ENCODE data around the gene UGGT2.
"Not testable (repeated sequence)": the region's sequence is repeated elsewhere in the genome, so short reads cannot be mapped to it uniquely, and the experiment has no call there.

Gene UGGT2

GRCh38 chr13:96003304-96003703 lies 49.9 kb downstream of the UGGT2 start:
- Histone ChIP-seq H3K36me3 (ENCODE audit: control insufficient read depth, insufficient read depth, low read length) (no peaks in the 10 kb centered on the region), H3K27me3 (ENCODE audit: control insufficient read depth, insufficient read depth, low read length) (no peaks in the 10 kb centered on the region), H3K9ac (ENCODE audit: low read length) (no peak overlapping the region), H3K4me3 (ENCODE audit: low read length) (no peak overlapping the region), H3K9me3 (ENCODE audit: control insufficient read depth, low read length) (no peaks in the 10 kb centered on the region), H3K4me1 (ENCODE audit: control insufficient read depth, insufficient read depth, low read length) (no peaks in the 10 kb centered on the region)

DNA sequence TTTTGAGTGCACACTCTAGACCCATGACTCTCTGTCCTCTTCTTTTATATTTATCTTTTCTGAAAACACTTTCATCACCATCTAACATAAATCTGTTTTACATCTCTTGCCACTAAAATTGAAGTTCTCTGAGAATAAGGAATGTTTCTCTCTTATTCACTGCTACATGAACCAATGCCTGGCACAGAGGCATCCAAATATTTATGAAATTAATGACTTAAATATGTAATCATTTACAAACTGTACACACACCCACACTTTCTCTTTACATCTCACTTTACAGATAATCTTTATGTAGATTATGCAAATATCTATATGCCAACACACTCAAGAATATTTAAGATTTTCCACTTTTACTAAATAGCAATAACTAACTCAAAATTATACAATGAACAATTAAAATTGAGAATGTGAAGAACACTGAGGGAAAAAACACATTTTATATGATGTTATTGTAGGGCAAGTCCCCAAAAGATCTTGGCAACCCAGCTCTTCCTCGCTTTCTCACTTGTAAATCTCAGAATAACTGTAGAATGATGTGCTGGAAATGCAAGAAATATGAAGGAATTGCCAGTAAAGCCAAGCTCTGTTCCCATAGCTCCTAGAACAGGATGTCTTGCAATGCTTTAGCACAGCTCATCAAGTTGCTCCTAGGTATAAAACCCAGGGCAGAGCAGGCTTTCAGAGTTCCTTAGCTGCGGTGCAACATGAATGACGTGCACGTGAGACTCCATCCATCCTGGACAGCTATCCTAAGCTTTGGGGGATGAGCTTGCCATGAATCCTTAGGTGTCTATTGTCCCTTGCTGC lies 50.7 kb downstream of the UGGT2 start:
- Histone ChIP-seq H3K9me3 (ENCODE audit: control insufficient read depth, low read length) (no peaks in the 10 kb centered on the region), H3K36me3 (ENCODE audit: control insufficient read depth, insufficient read depth, low read length) (no peaks in the 10 kb centered on the region), H3K27me3 (ENCODE audit: control insufficient read depth, insufficient read depth, low read length) (no peaks in the 10 kb centered on the region), H3K4me3 (ENCODE audit: low read length) (no peak overlapping the region), H3K4me1 (ENCODE audit: control insufficient read depth, insufficient read depth, low read length) (no peaks in the 10 kb centered on the region), H3K9ac (ENCODE audit: low read length) (no peak overlapping the region)

- H3K4me3 ChIP-seq (ENCODE audit: low read length), result no peak overlapping the region
- no peaks in the 10 kb centered on the region for H3K27me3 ChIP-seq (ENCODE audit: control insufficient read depth, insufficient read depth, low read length)
- no peaks in the 10 kb centered on the region for H3K4me1 ChIP-seq (ENCODE audit: control insufficient read depth, insufficient read depth, low read length)
- no peak overlapping the region for H3K9ac ChIP-seq (ENCODE audit: low read length)
- no peaks in the 10 kb centered on the region for H3K36me3 ChIP-seq (ENCODE audit: control insufficient read depth, insufficient read depth, low read length)
- no peaks in the 10 kb centered on the region for H3K9me3 ChIP-seq (ENCODE audit: control insufficient read depth, low read length)
Measured at GRCh38 chr13:96000069-96000468, 53.1 kb downstream of the UGGT2 start.

DNA sequence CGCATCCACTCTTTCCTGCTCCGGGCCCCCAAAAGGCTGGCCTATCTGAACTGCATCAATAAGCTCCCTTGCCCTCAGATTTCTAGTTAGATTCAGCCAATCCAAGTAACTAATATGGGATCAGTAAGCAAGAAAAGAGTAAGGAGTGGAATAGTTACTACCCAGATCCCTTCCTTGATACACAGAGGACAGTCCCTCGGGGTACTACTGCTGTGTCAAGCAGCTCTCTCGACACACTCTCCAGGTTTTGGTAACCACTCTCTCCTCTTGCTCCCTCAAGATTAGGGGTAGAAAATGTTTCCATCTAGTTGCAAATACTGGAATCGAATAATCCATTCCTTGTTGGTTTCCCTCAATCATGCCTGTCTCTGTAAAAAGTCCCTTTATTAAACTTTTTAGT lies 65.4 kb downstream of the UGGT2 start:
- no peaks in the 10 kb centered on the region for H3K36me3 ChIP-seq (ENCODE audit: control insufficient read depth, insufficient read depth, low read length)
- no peaks in the 10 kb centered on the region for H3K9me3 ChIP-seq (ENCODE audit: control insufficient read depth, low read length)
- no peak overlapping the region for H3K4me3 ChIP-seq (ENCODE audit: low read length)
- H3K9ac ChIP-seq (ENCODE audit: low read length), result no peak overlapping the region
- no peaks in the 10 kb centered on the region for H3K4me1 ChIP-seq (ENCODE audit: control insufficient read depth, insufficient read depth, low read length)
- no peaks in the 10 kb centered on the region for H3K27me3 ChIP-seq (ENCODE audit: control insufficient read depth, insufficient read depth, low read length)

- no peaks in the 10 kb centered on the region for H3K9me3 ChIP-seq (ENCODE audit: control insufficient read depth, low read length)
- H3K9ac ChIP-seq (ENCODE audit: low read length), result no peak overlapping the region
- H3K4me1 ChIP-seq (ENCODE audit: control insufficient read depth, insufficient read depth, low read length), result no peaks in the 10 kb centered on the region
- H3K36me3 ChIP-seq (ENCODE audit: control insufficient read depth, insufficient read depth, low read length), result no peaks in the 10 kb centered on the region
- H3K27me3 ChIP-seq (ENCODE audit: control insufficient read depth, insufficient read depth, low read length), result no peaks in the 10 kb centered on the region
- H3K4me3 ChIP-seq (ENCODE audit: low read length), result no peak overlapping the region
Measured at GRCh38 chr13:95982144-95982543, 71.1 kb downstream of the UGGT2 start.

DNA sequence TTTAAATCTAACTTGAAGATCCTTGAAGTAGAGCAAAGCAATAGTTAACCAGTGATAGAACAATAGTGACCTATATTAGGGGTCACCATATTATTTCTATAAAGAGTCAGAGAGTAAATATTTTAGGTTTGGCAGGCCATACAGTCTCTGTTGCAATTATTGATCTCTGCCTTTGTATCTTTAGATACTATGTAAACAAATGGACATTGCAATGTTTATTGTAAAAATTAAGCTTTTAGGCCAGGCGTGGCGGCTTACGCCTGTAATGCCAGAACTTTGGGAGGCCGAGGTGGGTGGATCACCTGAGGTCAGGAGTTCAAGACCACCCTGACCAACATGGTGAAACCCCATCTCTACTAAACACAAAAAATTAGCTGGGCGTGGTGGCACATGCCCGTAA lies 80.5 kb downstream of the UGGT2 start:
- H3K27me3 ChIP-seq (ENCODE audit: control insufficient read depth, insufficient read depth, low read length); H3K4me1 ChIP-seq (ENCODE audit: control insufficient read depth, insufficient read depth, low read length); H3K9me3 ChIP-seq (ENCODE audit: control insufficient read depth, low read length); H3K9ac ChIP-seq (ENCODE audit: low read length); H3K4me3 ChIP-seq (ENCODE audit: low read length); H3K36me3 ChIP-seq (ENCODE audit: control insufficient read depth, insufficient read depth, low read length): not testable (repeated sequence)

GRCh38 chr13:95970878-95971277 lies 82.3 kb downstream of the UGGT2 start:
- H3K27me3 ChIP-seq (ENCODE audit: control insufficient read depth, insufficient read depth, low read length), result no peaks in the 10 kb centered on the region
- H3K4me1 ChIP-seq (ENCODE audit: control insufficient read depth, insufficient read depth, low read length), result peaks cover 3% of the 10 kb centered on the region
- no peaks in the 10 kb centered on the region for H3K9me3 ChIP-seq (ENCODE audit: control insufficient read depth, low read length)
- H3K36me3 ChIP-seq (ENCODE audit: control insufficient read depth, insufficient read depth, low read length), result no peaks in the 10 kb centered on the region
- H3K9ac ChIP-seq (ENCODE audit: low read length), result no peak overlapping the region
- H3K4me3 ChIP-seq (ENCODE audit: low read length), result no peak overlapping the region

DNA sequence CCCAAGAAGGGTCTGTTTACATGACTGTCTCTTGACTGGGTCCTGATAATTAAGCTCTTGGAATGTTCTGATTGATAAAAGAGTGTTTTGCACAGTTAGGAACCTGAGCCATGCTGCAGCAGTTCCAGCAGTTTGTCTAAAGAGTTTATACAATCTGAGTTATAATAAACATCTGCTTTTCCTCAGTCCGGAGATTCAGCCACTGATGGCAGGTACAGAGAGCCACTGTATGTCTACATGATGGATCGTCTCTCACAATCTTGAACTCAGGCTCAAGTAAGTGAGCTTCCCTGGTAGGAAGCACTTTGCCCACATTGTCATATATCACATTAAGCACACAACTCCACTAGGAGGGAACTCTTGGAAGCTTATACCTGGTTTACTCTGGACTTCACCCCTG lies 84.3 kb downstream of the UGGT2 start:
- Histone ChIP-seq H3K36me3 (ENCODE audit: control insufficient read depth, insufficient read depth, low read length) (no peaks in the 10 kb centered on the region), H3K27me3 (ENCODE audit: control insufficient read depth, insufficient read depth, low read length) (no peaks in the 10 kb centered on the region), H3K9ac (ENCODE audit: low read length) (no peak overlapping the region), H3K4me3 (ENCODE audit: low read length) (no peak overlapping the region), H3K4me1 (ENCODE audit: control insufficient read depth, insufficient read depth, low read length) (peaks cover 2% of the 10 kb centered on the region), H3K9me3 (ENCODE audit: control insufficient read depth, low read length) (no peaks in the 10 kb centered on the region)

DNA sequence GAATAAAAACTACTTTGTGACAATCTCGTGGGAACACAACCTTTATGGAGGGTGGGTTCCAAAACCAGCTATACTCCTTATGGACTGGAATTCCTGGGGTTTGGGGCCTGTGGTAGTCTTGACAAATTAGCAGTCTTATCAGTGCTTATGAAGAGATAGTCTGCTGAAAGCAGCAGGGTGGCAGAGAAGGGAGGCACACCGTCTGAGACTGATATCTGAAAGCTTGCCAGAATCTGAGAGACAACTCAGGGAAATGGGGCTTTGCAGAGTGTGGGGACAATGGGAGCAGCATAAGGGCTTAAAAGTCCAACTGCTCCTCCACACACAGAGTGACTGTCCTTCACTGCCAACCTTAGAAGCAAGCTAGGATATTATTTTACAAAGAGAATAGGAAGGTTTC lies 95.9 kb downstream of the UGGT2 start:
- Histone ChIP-seq H3K27me3 (ENCODE audit: control insufficient read depth, insufficient read depth, low read length) (no peaks in the 10 kb centered on the region), H3K9me3 (ENCODE audit: control insufficient read depth, low read length) (no peaks in the 10 kb centered on the region), H3K36me3 (ENCODE audit: control insufficient read depth, insufficient read depth, low read length) (no peaks in the 10 kb centered on the region), H3K4me3 (ENCODE audit: low read length) (no peak overlapping the region), H3K9ac (ENCODE audit: low read length) (no peak overlapping the region), H3K4me1 (ENCODE audit: control insufficient read depth, insufficient read depth, low read length) (no peaks in the 10 kb centered on the region)

GRCh38 chr13:95956589-95957148 lies 96.5 kb downstream of the UGGT2 start:
- no peaks in the 10 kb centered on the region for H3K9me3 ChIP-seq (ENCODE audit: control insufficient read depth, low read length)
- H3K27me3 ChIP-seq (ENCODE audit: control insufficient read depth, insufficient read depth, low read length), result no peaks in the 10 kb centered on the region
- no peaks in the 10 kb centered on the region for H3K36me3 ChIP-seq (ENCODE audit: control insufficient read depth, insufficient read depth, low read length)
- no peak overlapping the region for H3K4me3 ChIP-seq (ENCODE audit: low read length)
- H3K4me1 ChIP-seq (ENCODE audit: control insufficient read depth, insufficient read depth, low read length), result no peaks in the 10 kb centered on the region
- no peak overlapping the region for H3K9ac ChIP-seq (ENCODE audit: low read length)

GRCh38 chr13:95955719-95956118 lies 97.5 kb downstream of the UGGT2 start:
- H3K4me1 ChIP-seq (ENCODE audit: control insufficient read depth, insufficient read depth, low read length), result no peaks in the 10 kb centered on the region
- H3K9me3 ChIP-seq (ENCODE audit: control insufficient read depth, low read length), result no peaks in the 10 kb centered on the region
- H3K4me3 ChIP-seq (ENCODE audit: low read length), result no peak overlapping the region
- no peaks in the 10 kb centered on the region for H3K36me3 ChIP-seq (ENCODE audit: control insufficient read depth, insufficient read depth, low read length)
- no peaks in the 10 kb centered on the region for H3K27me3 ChIP-seq (ENCODE audit: control insufficient read depth, insufficient read depth, low read length)
- no peak overlapping the region for H3K9ac ChIP-seq (ENCODE audit: low read length)

DNA sequence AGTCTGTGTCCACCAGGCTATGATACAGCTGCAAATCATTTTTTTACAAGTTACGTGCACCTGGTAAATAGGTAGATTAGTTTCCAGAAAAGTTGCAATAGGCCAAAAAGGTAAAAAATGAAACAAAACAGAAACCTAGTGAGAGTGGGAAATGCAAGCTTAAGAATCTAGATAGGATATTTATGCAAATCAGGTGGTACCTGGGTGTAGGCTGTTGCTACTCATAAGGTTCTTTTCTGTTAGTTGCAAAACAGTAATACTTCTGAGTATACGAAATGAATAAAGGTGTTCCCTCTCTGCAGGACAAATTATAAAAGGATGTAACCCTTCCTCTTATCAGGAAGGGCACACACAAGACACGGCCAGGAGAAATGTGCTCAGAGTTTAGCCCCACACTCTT lies 97.9 kb downstream of the UGGT2 start:
- H3K4me3 ChIP-seq (ENCODE audit: low read length), result no peak overlapping the region
- H3K9ac ChIP-seq (ENCODE audit: low read length), result no peak overlapping the region
- H3K9me3 ChIP-seq (ENCODE audit: control insufficient read depth, low read length), result no peaks in the 10 kb centered on the region
- H3K27me3 ChIP-seq (ENCODE audit: control insufficient read depth, insufficient read depth, low read length), result no peaks in the 10 kb centered on the region
- H3K4me1 ChIP-seq (ENCODE audit: control insufficient read depth, insufficient read depth, low read length), result no peaks in the 10 kb centered on the region
- H3K36me3 ChIP-seq (ENCODE audit: control insufficient read depth, insufficient read depth, low read length), result no peaks in the 10 kb centered on the region
